IMR-90 (cell line): Measurements from ENCODE around the gene PAX2. TPM values are rescaled to one million over a fixed set of nuclear protein-coding genes. Genes with fewer than 3 reads are reported as not detected.

Experiments
- ATAC-seq: fragments of 200-7000 bp; cut with Tn5 transposase; 2 replicates; pipeline ENCODE4 v1.9.1; 2020; ENCODE audit warnings: low read depth, mild to moderate bottlenecking, moderate library complexity
- BruUV-seq: library from RNA; stranded (reverse); fragments of 400-500 nt; replicated peaks from 2 replicates; lab custom pipeline; 2021; lab: Mats Ljungman, UMichigan
- CTCF ChIA-PET: fragments of 300-600 bp; formaldehyde crosslinking; extraction: SDS; loops from one replicate; lab custom pipeline; 2021; ENCODE audit warnings: antibody characterized with exemption; lab: Yijun Ruan, JAX
- POLR2A ChIA-PET: fragments of 300-600 bp; sonication (Branson Sonifier 250); formaldehyde crosslinking; loops from one replicate; lab custom pipeline; 2022; ENCODE audit warnings: antibody characterized with exemption; ENCODE audit not compliant: unreplicated experiment; lab: Charles Lee
- DNase-seq: peaks from one replicate; pipeline ENCODE4 v3.0.0; 2013
- H2AFZ ChIP-seq: replicated peaks from 2 replicates; pipeline ENCODE3; 2013; ENCODE audit warnings: low read length, mild to moderate bottlenecking; ENCODE audit not compliant: poor library complexity
- H2AK5ac ChIP-seq: 2 replicates; pipeline ENCODE4 v1.6.1; 2013; ENCODE audit warnings: low read depth, low read length, inconsistent platforms
- H2AK9ac ChIP-seq: replicated peaks from 2 replicates; pipeline ENCODE3; 2013; ENCODE audit warnings: mild to moderate bottlenecking, low read depth, low read length, moderate library complexity; ENCODE audit not compliant: poor library complexity
- H2BK120ac ChIP-seq: 2 replicates; pipeline ENCODE4 v1.6.1; 2013; ENCODE audit warnings: low read depth, low read length, inconsistent platforms
- H2BK15ac ChIP-seq: 3 replicates; pipeline ENCODE4 v1.6.1; 2013; ENCODE audit warnings: low read depth, low read length, inconsistent platforms
- H2BK20ac ChIP-seq: 2 replicates; pipeline ENCODE4 v1.6.1; 2013; ENCODE audit warnings: low read depth, mild to moderate bottlenecking, inconsistent platforms, low read length, moderate library complexity
- H2BK5ac ChIP-seq: 2 replicates; pipeline ENCODE4 v1.6.1; 2013; ENCODE audit warnings: mild to moderate bottlenecking, low read depth, low read length, inconsistent platforms; ENCODE audit not compliant: poor library complexity, severe bottlenecking
- H3K14ac ChIP-seq: replicated peaks from 2 replicates; pipeline ENCODE4 v1.6.1; 2013; ENCODE audit warnings: low read depth, low read length, inconsistent platforms
- H3K18ac ChIP-seq: 2 replicates; pipeline ENCODE4 v1.6.1; 2013; ENCODE audit warnings: low read depth, low read length, control low read depth
- H3K23ac ChIP-seq: 2 replicates; pipeline ENCODE4 v1.6.1; 2013; ENCODE audit warnings: low read depth, low read length, inconsistent platforms
- H3K27ac ChIP-seq: 2 replicates; pipeline ENCODE4 v1.5.1; 2013; ENCODE audit warnings: mild to moderate bottlenecking, control low read depth, low read length; ENCODE audit not compliant: insufficient read depth
- H3K27me3 ChIP-seq: 2 replicates; pipeline ENCODE4 v1.6.1; 2013; ENCODE audit warnings: low read length; ENCODE audit not compliant: control insufficient read depth, insufficient read depth
- H3K36me3 ChIP-seq: 2 replicates; pipeline ENCODE4 v1.6.1; 2013; ENCODE audit warnings: low read length, mixed read lengths; ENCODE audit not compliant: control insufficient read depth, insufficient read depth
- H3K4ac ChIP-seq: 2 replicates; pipeline ENCODE4 v1.6.1; 2013; ENCODE audit warnings: low read depth, low read length, inconsistent platforms
- H3K4me1 ChIP-seq: 2 replicates; pipeline ENCODE4 v1.6.1; 2013; ENCODE audit warnings: low read length, mixed read lengths; ENCODE audit not compliant: control insufficient read depth, insufficient read depth
- H3K4me2 ChIP-seq: 2 replicates; pipeline ENCODE4 v1.6.1; 2013; ENCODE audit warnings: low read depth, mild to moderate bottlenecking, control low read depth, low read length, moderate library complexity
- H3K4me3 ChIP-seq: 2 replicates; pipeline ENCODE4 v1.5.1; 2013; ENCODE audit warnings: low read depth, mild to moderate bottlenecking, control low read depth, low read length, moderate library complexity; ENCODE audit not compliant: insufficient read depth
- H3K56ac ChIP-seq: 2 replicates; pipeline ENCODE4 v1.6.1; 2013; ENCODE audit warnings: low read length, inconsistent platforms; ENCODE audit not compliant: insufficient read depth; ENCODE audit errors: extremely low read depth
- H3K79me1 ChIP-seq, 2 experiments: 2 replicates each; pipeline ENCODE4 v1.6.1; 2013; ENCODE audit warnings: low read length in 2 of 2, inconsistent platforms in 1 of 2, low read depth in 1 of 2
- H3K9ac ChIP-seq: 2 replicates; pipeline ENCODE4 v1.6.1; 2013; ENCODE audit warnings: low read depth, low read length, control low read depth
- H3K9me1 ChIP-seq: 2 replicates; pipeline ENCODE4 v1.6.1; 2013; ENCODE audit warnings: low read length, inconsistent platforms; ENCODE audit not compliant: insufficient read depth
- H3K9me3 ChIP-seq: 2 replicates; pipeline ENCODE4 v1.6.1; 2013; ENCODE audit warnings: low read length; ENCODE audit not compliant: control insufficient read depth, insufficient read depth
- H4K20me1 ChIP-seq: 2 replicates; pipeline ENCODE4 v1.6.1; 2013; ENCODE audit warnings: low read length, inconsistent platforms; ENCODE audit not compliant: insufficient read depth
- H4K5ac ChIP-seq: 2 replicates; pipeline ENCODE4 v1.6.1; 2013; ENCODE audit warnings: mild to moderate bottlenecking, low read depth, low read length, control low read depth
- H4K8ac ChIP-seq, 2 experiments: 2 replicates each; pipeline ENCODE4 v1.6.1; 2013; ENCODE audit warnings: low read depth in 2 of 2, low read length in 2 of 2, control low read depth in 1 of 2, inconsistent platforms in 1 of 2
- H4K91ac ChIP-seq: 2 replicates; pipeline ENCODE4 v1.6.1; 2013; ENCODE audit warnings: low read depth, low read length, inconsistent platforms; ENCODE audit not compliant: insufficient read depth
- ELK1 ChIP-seq: fragments of 150-350 bp; IDR thresholded peaks from 2 replicates; pipeline ENCODE4 v1.6.1; 2016; ENCODE audit warnings: low read depth, mild to moderate bottlenecking, low read length, moderate library complexity, borderline replicate concordance
- POLR2A ChIP-seq: IDR thresholded peaks from 2 replicates; pipeline ENCODE4 v1.6.1; 2012; ENCODE audit warnings: mild to moderate bottlenecking, low read depth, low read length
- WGBS, 2 experiments: methylation state at CpG; one replicate each; pipeline versions ENCODE4 v1.1.5 to v1.1.7; 2013; ENCODE audit warnings: missing lambda C conversion rate in 2 of 2; ENCODE audit not compliant: insufficient read length in 1 of 2; ENCODE audit errors: extremely low coverage in 2 of 2; 5-methylcytosine and 5-hydroxymethylcytosine counted together
- dilution Hi-C: fragments of 300-500 bp; cut with HindIII; formaldehyde crosslinking; loops from one replicate; pipeline ENCODE4 v1.14.3; 2018; ENCODE audit warnings: low sequenced_read_pairs; ENCODE audit not compliant: unreplicated experiment
- in situ Hi-C: fragments of 300-500 bp; cut with MboI; formaldehyde crosslinking; loops from 3 replicates; pipeline ENCODE4 v1.14.3; 2019; ENCODE audit warnings: low sequenced_read_pairs, inconsistent platforms, mixed read lengths
- intact Hi-C: fragments of 100-400 bp; cut with micrococcal nuclease; formaldehyde crosslinking; loops from 2 replicates; pipeline ENCODE4 v1.10.0; 2022
- polyA plus RNA-seq, 3 experiments: library from polyadenylated mRNA; depleted of rRNA; stranded (reverse); fragments of >200 nt; gene quantifications; 2 replicates each; pipeline ENCODE4 v1.2.3, GENCODE V29; 2012; ENCODE audit warnings: low replicate concordance in 1 of 3
- total RNA-seq: library from RNA; depleted of rRNA; stranded (reverse); fragments of >200 nt; gene quantifications from 2 replicates; pipeline ENCODE4 v1.2.3, GENCODE V29; 2012

The PAX2 gene
- total and polyA plus RNA-seq, 2 of the 4 experiments (the other 2 are of a cell fraction): not detected

- H3K9me3 ChIP-seq: no peaks in the 10 kb centered on the region
- no peak overlapping the region for H3K4me3 ChIP-seq
- BruUV-seq: no TSS peak
- ATAC-seq (no peak), DNase-seq (no peak)
- H4K8ac ChIP-seq: no peak overlapping the region
- H3K4ac ChIP-seq: no peak overlapping the region
- no peak overlapping the region for H3K27ac ChIP-seq
- H4K5ac ChIP-seq: no peak overlapping the region
- H2AK5ac ChIP-seq: no peak overlapping the region
- no peak overlapping the region for H3K14ac ChIP-seq
- no peak overlapping the region for H2BK120ac ChIP-seq
- no peak overlapping the region for H3K23ac ChIP-seq
- dilution Hi-C loops (no loop called here), intact Hi-C loops (no loop called here), in situ Hi-C loops (no loop called here)
- peaks cover 60% of the 10 kb centered on the region for H3K27me3 ChIP-seq
- no peak overlapping the region for H3K56ac ChIP-seq
- H4K20me1 ChIP-seq: no peaks in the 10 kb centered on the region
- ChIA-PET CTCF (no interaction called here), POLR2A (no interaction called here)
- H2AFZ ChIP-seq: peak overlapping the region; percentile 32
- no peak overlapping the region for H3K18ac ChIP-seq
- TF ChIP-seq POLR2A: no peak
- TF ChIP-seq ELK1: no peak
- no peak overlapping the region for H2BK5ac ChIP-seq
- H2AK9ac ChIP-seq: no peak overlapping the region
- H3K79me1 ChIP-seq: no peaks in the 10 kb centered on the region
- no peak overlapping the region for H4K91ac ChIP-seq
- WGBS, 2 experiments: no CpG with 5 or more reads among the region's 6 CpGs
- no peaks in the 10 kb centered on the region for H3K9me1 ChIP-seq
- H2BK20ac ChIP-seq: no peak overlapping the region
- no peaks in the 10 kb centered on the region for H3K4me1 ChIP-seq
- H3K9ac ChIP-seq: no peak overlapping the region
- H2BK15ac ChIP-seq: no peak overlapping the region
- H3K36me3 ChIP-seq: no peaks in the 10 kb centered on the region
- no peak overlapping the region for H3K4me2 ChIP-seq
Observed at GRCh38 chr10:100786591-100786990, 41.2 kb downstream of the PAX2 start.
